GM18867 (cell line): ENCODE results near the gene LPAR5.
A peak's percentile ranks its signal among the peaks of the same experiment; 100 is the strongest.

Experiments used
- ATAC-seq: cut with Tn5 transposase; IDR thresholded peaks from one replicate; pipeline ENCODE4 v1.9.1; 2021; ENCODE audit warnings: mild to moderate bottlenecking, moderate library complexity; ENCODE audit not compliant: unreplicated experiment

Gene LPAR5

DNA sequence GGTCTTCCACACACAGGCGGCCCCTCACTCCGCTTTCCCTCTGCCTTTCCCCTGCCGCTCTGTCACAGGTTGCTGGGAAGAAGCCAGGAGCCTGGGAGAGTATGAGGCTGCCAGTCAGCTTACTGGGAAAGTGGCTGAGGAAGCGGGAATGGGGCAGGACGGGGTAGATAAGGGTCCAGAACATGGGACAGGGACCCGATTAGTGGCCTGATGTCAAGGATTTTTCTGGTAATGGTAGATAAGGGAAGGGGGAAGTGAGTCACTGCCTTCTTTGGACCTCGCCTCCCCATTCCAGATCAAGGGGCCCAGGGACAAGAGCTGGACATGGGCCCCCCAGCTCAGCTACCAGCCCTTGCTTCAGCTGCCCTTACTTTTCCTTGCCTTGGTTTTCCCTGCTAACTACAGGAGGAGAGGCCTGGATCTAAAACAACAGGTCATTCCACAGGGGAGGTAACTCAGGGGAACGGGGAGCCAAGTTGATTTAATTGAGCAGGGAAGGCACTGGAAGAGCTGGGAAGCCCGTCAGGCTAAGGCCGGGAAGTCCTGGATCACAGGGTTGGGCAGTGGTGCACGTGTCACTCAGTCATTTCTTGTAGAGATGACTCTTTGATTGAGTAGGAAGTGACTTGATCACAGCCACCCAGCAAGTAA lies 3.5 kb upstream of the LPAR5 start:
- ATAC-seq: no peak

DNA sequence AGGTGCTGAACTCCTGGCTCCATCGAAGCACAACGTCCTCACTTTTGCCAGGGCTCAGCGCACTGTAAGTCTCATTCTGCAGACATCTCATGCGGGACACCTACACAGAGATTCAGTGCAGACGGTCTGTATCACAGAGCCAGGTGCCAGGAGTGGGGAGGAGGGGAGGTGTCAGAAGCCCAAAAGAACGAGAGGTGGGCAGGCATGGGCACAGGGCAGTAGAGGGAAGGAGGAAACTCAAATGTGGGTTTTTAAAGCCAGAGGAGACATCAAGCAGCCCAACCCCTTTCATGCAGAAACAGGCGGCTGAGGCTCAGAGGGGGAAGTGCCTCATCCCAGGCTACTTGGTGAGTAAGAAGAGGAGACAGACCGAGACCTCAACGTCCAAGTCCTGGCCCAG lies 2.5 kb upstream of the LPAR5 start:
- ATAC-seq: no peak

DNA sequence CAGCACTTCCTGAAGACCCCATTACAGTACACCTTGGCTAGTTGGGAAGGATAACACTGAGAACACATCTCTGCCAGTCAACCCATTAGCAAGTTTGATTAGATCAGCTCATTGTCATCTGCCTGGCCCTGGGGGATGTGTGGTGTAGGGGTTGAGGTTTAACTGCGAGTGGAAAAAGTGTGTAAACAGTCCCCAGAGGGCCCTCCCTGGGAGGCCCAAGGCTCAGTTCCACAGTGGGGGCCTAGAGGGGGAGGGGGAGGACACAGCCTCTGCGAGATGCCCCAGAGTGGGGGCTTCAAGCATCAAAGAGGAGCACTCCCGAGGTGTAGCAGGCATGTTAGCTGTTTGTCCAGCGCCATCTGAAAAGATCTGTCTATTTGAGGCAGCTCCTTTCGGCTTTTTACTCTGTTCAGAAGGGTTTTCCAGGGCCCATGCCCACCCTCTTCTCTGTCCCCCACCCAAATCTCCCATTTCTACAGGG lies 344 bp downstream of the LPAR5 start:
- peak; percentile 40 for ATAC-seq

- peak; percentile 49 for ATAC-seq
Observed at GRCh38 chr12:6632026-6632983, 3.5 kb downstream of the LPAR5 start.

GRCh38 chr12:6631549-6631961 lies 4.2 kb downstream of the LPAR5 start:
- ATAC-seq: no peak

DNA sequence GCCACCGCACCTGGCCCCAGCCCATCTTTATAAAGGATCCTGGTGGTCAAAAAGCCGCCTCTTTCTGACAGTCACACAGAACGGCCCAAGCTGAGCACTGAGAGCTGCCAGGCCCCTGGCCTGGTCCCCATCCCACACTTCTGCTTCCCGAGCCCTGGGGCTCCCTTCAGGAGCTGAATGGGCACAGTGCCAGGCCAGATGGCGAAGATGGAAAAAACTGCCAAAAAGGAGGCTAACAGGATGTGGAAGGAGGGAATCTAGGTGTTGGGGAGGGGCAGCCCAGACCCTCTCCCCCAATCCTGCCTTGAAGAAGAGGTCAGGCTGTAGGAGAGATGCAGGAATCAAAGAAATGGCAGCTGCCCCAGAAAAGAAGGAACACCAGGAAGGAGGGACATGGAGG lies 5.0 kb downstream of the LPAR5 start:
- no peak for ATAC-seq

DNA sequence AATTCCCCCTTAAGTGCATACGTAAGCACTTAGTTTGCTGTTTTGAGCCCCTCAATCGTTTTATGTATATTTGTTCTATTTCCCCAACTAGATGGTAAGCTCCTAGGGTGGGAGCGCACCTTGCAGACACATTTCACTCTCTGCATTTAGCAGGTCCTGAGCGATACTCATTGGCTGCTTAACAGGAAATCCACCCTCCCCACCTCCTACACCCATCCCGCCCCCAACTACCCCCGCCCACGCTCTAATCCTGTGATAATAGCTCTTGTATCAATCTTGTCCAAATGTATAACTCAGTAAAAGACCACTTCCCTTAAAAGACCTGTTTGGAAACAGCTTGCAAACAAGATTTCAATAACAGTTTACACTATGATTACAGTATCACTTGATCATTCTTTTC lies 8.1 kb downstream of the LPAR5 start:
- no peak for ATAC-seq

- no peak for ATAC-seq
Observed at GRCh38 chr12:6626654-6627283, 9.0 kb downstream of the LPAR5 start.

DNA sequence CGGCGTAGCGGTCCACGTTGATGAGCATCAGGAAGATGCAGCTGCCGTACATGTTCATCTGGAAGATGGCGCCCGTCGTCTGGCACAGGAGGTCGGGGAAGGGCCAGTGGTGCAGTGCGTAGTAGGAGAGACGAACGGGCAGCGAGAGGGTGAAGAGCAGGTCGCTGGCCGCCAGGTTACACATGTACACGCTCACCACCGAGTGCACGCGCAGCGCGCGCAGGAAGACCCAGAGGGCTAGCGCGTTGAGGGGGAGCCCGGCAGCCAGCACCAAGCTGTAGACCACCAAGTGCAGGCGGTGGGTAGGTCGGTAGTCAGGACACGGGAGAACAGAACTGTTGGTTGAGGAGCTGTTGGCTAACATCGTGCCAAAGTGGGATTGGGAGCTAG lies 14.9 kb downstream of the LPAR5 start:
- ATAC-seq: no peak

DNA sequence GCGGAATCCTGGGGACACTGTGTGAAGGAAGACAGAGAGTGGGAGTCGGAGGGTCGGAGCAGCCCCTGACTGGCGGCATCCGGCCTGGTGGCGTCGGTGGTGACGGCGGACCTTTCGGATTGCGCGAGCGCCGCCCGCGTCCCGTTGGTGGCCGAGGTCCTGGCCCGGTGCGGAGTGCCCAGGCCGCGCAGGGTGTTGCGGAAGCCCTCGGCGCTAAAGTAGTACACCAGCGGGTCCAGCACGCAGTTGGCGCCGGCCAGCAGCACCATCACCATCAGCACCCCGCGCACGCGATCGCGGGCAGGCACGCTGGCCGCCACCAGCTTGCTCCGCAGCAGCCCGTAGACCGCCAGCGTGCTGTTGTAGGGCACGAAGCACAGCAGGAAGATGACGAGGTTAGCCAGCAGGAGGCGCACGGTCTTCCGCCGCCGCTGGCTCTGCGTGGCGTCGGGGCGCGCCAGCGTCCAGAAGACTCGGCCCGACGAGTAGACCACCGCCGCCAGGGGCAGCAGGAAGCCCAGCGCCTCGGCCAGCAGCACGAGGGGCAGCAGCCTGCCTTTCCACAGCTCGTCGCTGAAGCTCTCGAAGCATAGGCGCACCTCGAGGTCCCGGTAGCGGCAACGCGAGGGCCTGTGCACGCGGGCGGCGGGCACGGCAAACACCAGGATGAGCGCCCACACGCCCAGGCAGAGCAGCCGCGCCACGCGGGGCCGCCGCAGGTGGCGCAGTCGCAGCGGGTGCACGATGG lies 15.4 kb downstream of the LPAR5 start:
- no peak for ATAC-seq

DNA sequence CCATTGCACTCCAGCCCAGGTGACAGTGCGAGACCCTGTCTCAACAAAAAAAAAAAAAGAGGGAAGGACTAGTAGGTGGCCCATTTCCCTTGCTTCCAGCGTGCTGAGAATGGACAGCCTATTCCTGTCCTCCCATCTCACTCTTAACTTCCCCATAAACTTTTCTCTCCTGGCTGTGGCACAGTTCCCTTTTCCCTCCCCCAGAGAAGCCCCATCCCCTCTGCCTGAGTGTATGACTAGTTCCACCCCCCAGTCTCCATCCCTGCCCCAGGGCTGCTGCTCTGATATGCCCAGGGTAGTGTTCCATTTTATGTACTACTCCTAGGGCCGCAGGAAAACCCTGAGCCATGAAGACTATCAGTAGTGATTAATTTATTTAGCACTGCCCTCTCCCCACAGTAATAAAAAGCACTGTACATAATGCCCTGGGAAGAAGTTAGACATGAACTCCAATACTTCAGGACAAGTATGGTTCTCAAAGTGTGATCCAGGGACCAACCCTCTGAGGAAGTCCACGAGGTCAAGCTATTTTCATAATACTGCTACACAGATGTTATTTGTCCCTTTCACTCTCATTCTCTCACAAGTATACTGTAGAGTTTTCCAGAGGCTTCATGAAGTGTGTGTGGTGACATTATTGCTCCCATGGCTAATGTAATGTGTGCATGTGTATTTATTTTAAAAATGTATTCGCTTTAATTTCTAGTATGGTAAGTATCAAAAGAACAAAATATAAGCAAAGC lies 17.1 kb downstream of the LPAR5 start:
- no peak for ATAC-seq

DNA sequence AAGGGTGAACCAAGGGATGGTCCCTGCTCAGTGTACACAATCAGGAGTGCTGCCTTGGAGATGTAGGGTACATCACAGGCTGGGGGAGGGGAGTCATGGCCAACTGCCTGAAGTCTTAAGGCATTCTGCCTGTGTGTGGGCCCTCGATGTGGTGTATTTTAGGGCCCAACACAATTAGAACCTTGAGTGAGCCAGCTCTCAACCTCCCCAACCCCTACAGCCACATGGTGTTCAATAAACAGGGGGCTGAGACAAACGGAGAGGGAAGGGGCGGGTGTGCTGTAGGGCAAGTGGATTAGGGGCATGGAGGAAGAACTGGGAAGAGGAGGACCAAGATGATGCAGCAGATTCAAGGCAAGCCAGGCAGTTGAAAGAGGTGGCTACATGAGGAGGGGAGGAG lies 20.0 kb downstream of the LPAR5 start:
- no peak for ATAC-seq

DNA sequence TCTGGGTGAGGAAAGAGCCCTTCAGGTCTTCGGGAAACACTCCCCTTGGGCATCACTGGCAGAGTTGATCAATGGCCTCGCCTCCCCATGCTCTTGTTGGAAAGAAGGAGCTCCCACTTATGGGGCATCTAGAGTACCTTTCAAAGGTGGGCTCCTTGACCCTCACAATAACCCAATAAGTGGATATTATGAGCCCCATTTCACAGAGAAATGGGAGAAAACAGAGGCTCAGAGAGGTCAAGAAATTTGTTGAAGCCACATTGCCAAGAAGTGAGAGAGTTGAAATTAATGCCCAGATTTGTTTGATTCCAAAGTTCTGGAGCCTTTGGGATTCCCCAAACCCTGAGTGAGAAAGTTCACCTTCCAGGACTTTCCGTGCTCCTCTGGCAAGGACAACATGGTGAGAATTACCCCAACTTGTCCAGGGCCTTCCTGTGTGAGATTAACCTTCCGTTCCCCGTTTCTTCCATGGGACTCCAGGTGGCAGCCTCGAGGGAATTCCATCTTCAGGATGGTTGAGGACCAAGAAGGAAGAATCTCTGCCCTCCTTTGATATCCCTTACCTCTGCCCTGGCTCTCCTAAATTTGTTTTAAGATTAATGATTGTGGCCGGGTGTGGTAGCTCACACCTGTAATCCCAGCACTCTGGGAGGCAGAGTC lies 21.1 kb downstream of the LPAR5 start:
- ATAC-seq: no peak

DNA sequence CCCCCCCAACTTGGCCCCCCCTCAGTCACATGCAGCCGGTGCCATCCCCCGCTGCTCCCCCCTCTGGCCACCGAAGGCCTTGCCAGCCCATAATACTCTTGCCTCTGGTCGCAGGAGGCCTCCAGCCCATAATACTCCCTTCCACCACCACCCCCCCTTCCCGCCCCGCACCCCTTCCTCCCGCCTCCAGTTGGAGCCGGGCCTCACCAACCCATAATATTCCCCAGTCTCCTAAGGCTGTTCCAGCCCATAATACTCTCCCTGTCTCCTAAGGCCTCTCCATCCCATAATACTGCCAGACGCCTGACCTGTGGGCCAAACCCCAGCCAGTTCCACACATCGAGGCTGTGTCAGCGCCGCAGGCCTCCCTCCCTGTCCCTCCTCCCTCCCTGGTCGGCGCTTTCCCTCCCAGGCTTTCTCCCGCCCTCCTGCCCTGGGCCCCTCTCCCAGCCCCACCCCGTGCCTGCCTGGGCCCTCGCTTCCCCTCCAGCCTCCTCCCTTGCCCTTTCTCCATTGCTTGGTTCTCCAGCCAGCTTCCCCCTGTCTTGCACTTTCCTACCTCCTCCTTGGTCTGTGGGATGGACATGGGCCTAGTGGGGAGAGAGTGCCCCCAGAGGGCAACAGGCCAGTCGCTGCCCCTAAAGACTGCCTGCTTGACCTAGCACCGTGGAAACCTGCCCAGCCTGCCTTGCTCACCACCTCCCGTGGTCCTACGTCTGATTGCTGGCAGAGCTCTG lies 21.8 kb downstream of the LPAR5 start:
- ATAC-seq: no peak

DNA sequence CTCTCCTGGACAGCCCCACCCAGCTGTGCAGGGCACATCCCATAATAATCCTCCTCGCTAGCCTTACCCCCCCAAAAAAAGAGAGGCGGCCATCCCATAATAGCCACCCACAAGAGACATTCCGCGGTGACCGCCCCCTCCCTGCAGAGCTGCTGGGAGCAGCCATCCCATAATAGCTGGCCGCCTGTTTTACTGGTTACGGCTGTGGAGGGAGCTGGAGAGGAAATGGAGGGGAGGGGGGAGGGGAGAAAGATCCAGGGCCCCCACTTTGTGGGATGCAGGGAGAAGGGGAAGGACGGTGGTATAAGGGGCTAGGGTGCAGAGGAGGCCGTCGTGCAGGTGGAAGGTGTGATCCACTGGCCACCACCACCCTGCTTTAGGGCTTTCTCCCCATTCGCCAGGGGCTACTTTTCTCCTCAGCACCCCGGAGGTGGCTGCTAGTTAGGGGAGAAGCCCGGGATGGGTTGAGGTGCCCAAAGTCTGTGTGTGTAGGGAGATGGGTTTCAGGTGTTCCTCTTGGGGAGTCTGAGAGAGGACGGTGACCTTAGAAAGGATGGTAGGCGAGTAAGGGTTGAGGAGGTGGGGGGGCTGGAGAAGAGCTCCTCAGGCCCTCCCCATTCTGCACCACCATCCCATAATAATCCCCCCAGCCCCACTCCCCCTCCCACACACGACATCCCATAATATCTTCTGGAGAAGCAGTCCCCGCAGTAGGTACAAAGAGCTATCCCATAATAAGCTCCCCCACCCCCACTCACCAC lies 22.6 kb downstream of the LPAR5 start:
- ATAC-seq: no peak

GRCh38 chr12:6612652-6613014 lies 23.1 kb downstream of the LPAR5 start:
- no peak for ATAC-seq

DNA sequence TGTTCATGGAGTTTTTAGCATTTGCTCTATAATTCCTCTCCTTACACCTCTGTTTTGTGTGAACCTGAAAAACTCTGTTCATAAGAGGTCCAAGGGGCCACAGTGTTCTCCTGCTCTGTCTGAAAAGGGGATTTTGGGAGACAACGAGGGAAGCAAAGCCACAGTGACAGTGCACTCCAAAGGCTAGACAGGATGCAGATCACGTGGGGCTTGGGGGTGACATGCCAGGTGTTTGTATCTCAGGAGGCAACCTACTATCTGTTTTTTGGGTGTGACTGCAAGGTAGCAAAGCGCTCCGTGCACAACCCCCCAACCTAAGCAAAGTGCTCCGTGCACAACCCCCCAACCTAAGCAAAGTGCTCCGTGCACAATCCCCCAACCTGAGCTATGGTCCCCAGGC lies 23.5 kb downstream of the LPAR5 start:
- no peak for ATAC-seq

DNA sequence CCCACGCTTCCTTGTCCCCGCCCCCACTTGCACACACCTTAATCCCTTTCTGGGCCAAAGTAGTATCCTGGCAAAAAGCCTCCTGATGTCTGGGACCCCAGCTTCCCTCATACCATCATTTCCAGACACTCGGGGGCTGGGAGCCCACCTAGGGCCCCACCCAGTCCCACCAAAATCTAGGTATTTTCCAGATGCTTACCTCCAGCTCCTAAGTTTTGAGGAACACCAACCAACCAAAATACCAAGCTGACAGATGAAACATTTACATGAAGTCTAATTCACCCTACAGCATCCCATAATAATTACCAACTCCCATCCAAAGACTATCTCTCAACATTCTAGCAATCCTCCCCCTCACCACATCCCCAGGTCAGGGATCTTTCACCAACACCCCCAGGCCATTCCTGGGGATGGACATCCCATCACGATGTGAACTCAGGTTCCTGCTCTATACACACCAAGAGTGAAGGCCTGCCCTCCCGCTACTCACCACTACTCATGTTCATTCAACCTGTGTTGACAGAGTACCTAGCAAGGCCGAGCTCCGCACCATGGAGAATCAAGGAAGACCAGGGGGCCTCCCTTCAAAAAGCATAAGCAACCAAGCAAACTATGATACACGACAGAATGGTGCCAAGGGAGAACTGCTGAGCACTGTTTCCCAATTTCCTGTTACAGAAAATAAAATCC lies 27.0 kb downstream of the LPAR5 start:
- no peak for ATAC-seq
